Measurements from ENCODE around the gene GALE. TPM values are rescaled to one million over a fixed set of nuclear protein-coding genes. Genes with fewer than 3 reads are reported as not detected.

Gene GALE
- polyA plus RNA-seq, 1 donor (not counting 4 experiments of a cell fraction or from before 2014, with no cell fraction given) = 52.8 TPM

GRCh38 chr1:23756676-23757075 lies 43.9 kb downstream of the GALE start:
- Histone ChIP-seq H3K4me3 (ENCODE audit: control insufficient read depth in 2 of 3, extremely low read depth in 1 of 3, insufficient read depth in 2 of 3, low read depth in 1 of 3, low read length in 3 of 3) (no peak overlapping the region), H3K36me3 (ENCODE audit: control insufficient read depth in 2 of 2, extremely low read depth in 1 of 2, insufficient read depth in 2 of 2, low read length in 2 of 2) (peaks cover 48 to 51% of the 10 kb centered on the region in 2 experiments), H3K4me2 (ENCODE audit: control insufficient read depth, extremely low read depth, insufficient read depth, low read depth, low read length) (no peak overlapping the region), H4K20me1 (ENCODE audit: control insufficient read depth, extremely low read depth, insufficient read depth, low read length) (no peaks in the 10 kb centered on the region), H3K9me3 (ENCODE audit: control insufficient read depth, low read depth, low read length) (no peaks in the 10 kb centered on the region), H2AFZ (ENCODE audit: control insufficient read depth, low read length) (no peak overlapping the region), H3K4me1 (ENCODE audit: control insufficient read depth, extremely low read depth, insufficient read depth, low read length) (no peaks in the 10 kb centered on the region), H3K9ac (ENCODE audit: control insufficient read depth, extremely low read depth, insufficient read depth, low read length) (no peak overlapping the region), H3K9me1 (ENCODE audit: control insufficient read depth, extremely low read depth, insufficient read depth, low read length) (no peaks in the 10 kb centered on the region), H3K27me3 (ENCODE audit: control insufficient read depth, extremely low read depth, insufficient read depth, low read length) (no peaks in the 10 kb centered on the region), H3K79me2 (ENCODE audit: control insufficient read depth, insufficient read depth, low read length) (peaks cover 10% of the 10 kb centered on the region), H3K27ac (ENCODE audit: control insufficient read depth, insufficient read depth, low read length) (no peak overlapping the region)
- dilution Hi-C loops (cut with MboI; ENCODE audit: extremely low pct_ligation_motif_present, low sequenced_read_pairs) = no loop called here
- no peak for FAIRE-seq
- TF ChIP-seq EZH2 (IDR thresholded peaks at IDR 0.05; ENCODE audit: low read length) (no peak), CTCF (optimal IDR thresholded peaks at IDR 0.05 in 1 of 3, IDR thresholded peaks at IDR 0.05 in 1 of 3, conservative IDR thresholded peaks at IDR 0.05 in 1 of 3; ENCODE audit: extremely low read depth in 1 of 3, insufficient read depth in 2 of 3, low read length in 3 of 3) (no peak)
- no peak for DNase-seq (ENCODE audit: low read depth, low spot score)

GRCh38 chr1:23752909-23753308 lies 47.6 kb downstream of the GALE start:
- no peaks in the 10 kb centered on the region for H3K9me3 ChIP-seq (ENCODE audit: control insufficient read depth, low read depth, low read length)
- H2AFZ ChIP-seq (ENCODE audit: control insufficient read depth, low read length) = no peak overlapping the region
- DNase-seq (ENCODE audit: low read depth, low spot score) = no peak
- peaks cover 49 to 55% of the 10 kb centered on the region in 2 experiments for H3K36me3 ChIP-seq (ENCODE audit: control insufficient read depth in 2 of 2, extremely low read depth in 1 of 2, insufficient read depth in 2 of 2, low read length in 2 of 2)
- H4K20me1 ChIP-seq (ENCODE audit: control insufficient read depth, extremely low read depth, insufficient read depth, low read length) = peaks cover 6% of the 10 kb centered on the region
- no peaks in the 10 kb centered on the region for H3K9me1 ChIP-seq (ENCODE audit: control insufficient read depth, extremely low read depth, insufficient read depth, low read length)
- H3K4me1 ChIP-seq (ENCODE audit: control insufficient read depth, extremely low read depth, insufficient read depth, low read length) = peaks cover 2% of the 10 kb centered on the region
- dilution Hi-C loops (cut with MboI; ENCODE audit: extremely low pct_ligation_motif_present, low sequenced_read_pairs) = no loop called here
- no peaks in the 10 kb centered on the region for H3K27me3 ChIP-seq (ENCODE audit: control insufficient read depth, extremely low read depth, insufficient read depth, low read length)
- no peak overlapping the region for H3K27ac ChIP-seq (ENCODE audit: control insufficient read depth, insufficient read depth, low read length)
- no peak for FAIRE-seq
- no peak overlapping the region for H3K4me3 ChIP-seq (ENCODE audit: control insufficient read depth in 2 of 3, extremely low read depth in 1 of 3, insufficient read depth in 2 of 3, low read depth in 1 of 3, low read length in 3 of 3)
- H3K4me2 ChIP-seq (ENCODE audit: control insufficient read depth, extremely low read depth, insufficient read depth, low read depth, low read length) = no peak overlapping the region
- no peak overlapping the region for H3K9ac ChIP-seq (ENCODE audit: control insufficient read depth, extremely low read depth, insufficient read depth, low read length)
- TF ChIP-seq CTCF (optimal IDR thresholded peaks at IDR 0.05 in 1 of 3, IDR thresholded peaks at IDR 0.05 in 1 of 3, conservative IDR thresholded peaks at IDR 0.05 in 1 of 3; ENCODE audit: extremely low read depth in 1 of 3, insufficient read depth in 2 of 3, low read length in 3 of 3) (no peak), EZH2 (IDR thresholded peaks at IDR 0.05; ENCODE audit: low read length) (no peak)
- H3K79me2 ChIP-seq (ENCODE audit: control insufficient read depth, insufficient read depth, low read length) = peaks cover 32% of the 10 kb centered on the region

Measured in keratinocyte (primary cell).